SK-N-SH (cell line): ENCODE results near the gene PPP1R14C.

Experiments used
- GABPA ChIP-seq: IDR thresholded peaks from 2 replicates; pipeline ENCODE4 v1.4.0; 2012; ENCODE audit warnings: low read depth, mild to moderate bottlenecking
- GATA2 ChIP-seq: sonication (generic); formaldehyde crosslinking; IDR thresholded peaks from 2 replicates; pipeline ENCODE4 v1.5.0; 2020; ENCODE audit warnings: mild to moderate bottlenecking, missing genetic modification reagents
- MXI1 ChIP-seq: IDR thresholded peaks from 2 replicates; pipeline ENCODE4 v1.6.1; 2012; ENCODE audit warnings: mild to moderate bottlenecking, low read depth, low read length, improper control_type of control experiment
- RAD21 ChIP-seq: IDR thresholded peaks from 2 replicates; pipeline ENCODE4 v1.6.1; 2012; ENCODE audit warnings: mild to moderate bottlenecking, low read length
- YY1 ChIP-seq: IDR thresholded peaks from 2 replicates; pipeline ENCODE4 v1.4.0; 2012; ENCODE audit warnings: low read depth, mild to moderate bottlenecking
- TF ChIP-seq, protein P1 (sequence below): fragments of 200-600 bp; sonication (generic); IDR thresholded peaks from 2 replicates; pipeline ENCODE4 v1.6.1; 2017; ENCODE audit warnings: antibody characterized with exemption, mild to moderate bottlenecking, moderate library complexity
- TF ChIP-seq, protein P2 (sequence below): IDR thresholded peaks from 2 replicates; pipeline ENCODE4 v1.6.1; 2012; ENCODE audit warnings: mild to moderate bottlenecking, low read depth, low read length, moderate library complexity
- TF ChIP-seq, protein P3 (sequence below): IDR thresholded peaks from 2 replicates; pipeline ENCODE4 v1.4.0; 2012; ENCODE audit warnings: low read depth

DNA sequence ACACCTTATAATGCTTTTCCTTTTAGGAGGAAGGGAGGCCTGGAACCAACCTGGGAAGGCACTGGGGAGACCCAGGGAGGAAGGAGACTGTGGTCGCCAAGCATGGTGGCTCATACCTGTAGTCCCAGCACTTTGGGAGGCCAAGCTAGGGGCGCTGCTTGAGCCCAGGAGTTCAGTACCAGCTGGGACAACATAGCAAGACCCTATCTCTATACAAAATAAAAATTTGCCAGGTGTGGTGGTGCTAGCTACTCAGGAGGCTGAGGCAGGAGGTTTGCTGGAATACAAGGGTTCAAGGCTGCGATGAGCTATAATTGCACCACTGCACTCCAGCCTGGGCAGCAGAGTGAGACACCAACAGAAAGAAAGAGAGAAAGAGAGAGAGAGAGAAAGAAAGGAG lies 36.2 kb downstream of the PPP1R14C start:
- TF ChIP-seq, protein P1, sequence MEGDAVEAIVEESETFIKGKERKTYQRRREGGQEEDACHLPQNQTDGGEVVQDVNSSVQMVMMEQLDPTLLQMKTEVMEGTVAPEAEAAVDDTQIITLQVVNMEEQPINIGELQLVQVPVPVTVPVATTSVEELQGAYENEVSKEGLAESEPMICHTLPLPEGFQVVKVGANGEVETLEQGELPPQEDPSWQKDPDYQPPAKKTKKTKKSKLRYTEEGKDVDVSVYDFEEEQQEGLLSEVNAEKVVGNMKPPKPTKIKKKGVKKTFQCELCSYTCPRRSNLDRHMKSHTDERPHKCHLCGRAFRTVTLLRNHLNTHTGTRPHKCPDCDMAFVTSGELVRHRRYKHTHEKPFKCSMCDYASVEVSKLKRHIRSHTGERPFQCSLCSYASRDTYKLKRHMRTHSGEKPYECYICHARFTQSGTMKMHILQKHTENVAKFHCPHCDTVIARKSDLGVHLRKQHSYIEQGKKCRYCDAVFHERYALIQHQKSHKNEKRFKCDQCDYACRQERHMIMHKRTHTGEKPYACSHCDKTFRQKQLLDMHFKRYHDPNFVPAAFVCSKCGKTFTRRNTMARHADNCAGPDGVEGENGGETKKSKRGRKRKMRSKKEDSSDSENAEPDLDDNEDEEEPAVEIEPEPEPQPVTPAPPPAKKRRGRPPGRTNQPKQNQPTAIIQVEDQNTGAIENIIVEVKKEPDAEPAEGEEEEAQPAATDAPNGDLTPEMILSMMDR, result no peak
- TF ChIP-seq YY1 (no peak), GATA2 (CRISPR knock-in tag) (no peak), GABPA (no peak), MXI1 (no peak), RAD21 (no peak)
- TF ChIP-seq, protein P2, sequence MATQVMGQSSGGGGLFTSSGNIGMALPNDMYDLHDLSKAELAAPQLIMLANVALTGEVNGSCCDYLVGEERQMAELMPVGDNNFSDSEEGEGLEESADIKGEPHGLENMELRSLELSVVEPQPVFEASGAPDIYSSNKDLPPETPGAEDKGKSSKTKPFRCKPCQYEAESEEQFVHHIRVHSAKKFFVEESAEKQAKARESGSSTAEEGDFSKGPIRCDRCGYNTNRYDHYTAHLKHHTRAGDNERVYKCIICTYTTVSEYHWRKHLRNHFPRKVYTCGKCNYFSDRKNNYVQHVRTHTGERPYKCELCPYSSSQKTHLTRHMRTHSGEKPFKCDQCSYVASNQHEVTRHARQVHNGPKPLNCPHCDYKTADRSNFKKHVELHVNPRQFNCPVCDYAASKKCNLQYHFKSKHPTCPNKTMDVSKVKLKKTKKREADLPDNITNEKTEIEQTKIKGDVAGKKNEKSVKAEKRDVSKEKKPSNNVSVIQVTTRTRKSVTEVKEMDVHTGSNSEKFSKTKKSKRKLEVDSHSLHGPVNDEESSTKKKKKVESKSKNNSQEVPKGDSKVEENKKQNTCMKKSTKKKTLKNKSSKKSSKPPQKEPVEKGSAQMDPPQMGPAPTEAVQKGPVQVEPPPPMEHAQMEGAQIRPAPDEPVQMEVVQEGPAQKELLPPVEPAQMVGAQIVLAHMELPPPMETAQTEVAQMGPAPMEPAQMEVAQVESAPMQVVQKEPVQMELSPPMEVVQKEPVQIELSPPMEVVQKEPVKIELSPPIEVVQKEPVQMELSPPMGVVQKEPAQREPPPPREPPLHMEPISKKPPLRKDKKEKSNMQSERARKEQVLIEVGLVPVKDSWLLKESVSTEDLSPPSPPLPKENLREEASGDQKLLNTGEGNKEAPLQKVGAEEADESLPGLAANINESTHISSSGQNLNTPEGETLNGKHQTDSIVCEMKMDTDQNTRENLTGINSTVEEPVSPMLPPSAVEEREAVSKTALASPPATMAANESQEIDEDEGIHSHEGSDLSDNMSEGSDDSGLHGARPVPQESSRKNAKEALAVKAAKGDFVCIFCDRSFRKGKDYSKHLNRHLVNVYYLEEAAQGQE, result no peak
- TF ChIP-seq, protein P3, sequence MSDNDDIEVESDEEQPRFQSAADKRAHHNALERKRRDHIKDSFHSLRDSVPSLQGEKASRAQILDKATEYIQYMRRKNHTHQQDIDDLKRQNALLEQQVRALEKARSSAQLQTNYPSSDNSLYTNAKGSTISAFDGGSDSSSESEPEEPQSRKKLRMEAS, result no peak
